GM06990 (cell line): ENCODE results near the gene FMNL2.

Experiments used
- DNase-seq: peaks from one replicate; pipeline ENCODE4 v3.0.0-alpha.2; 2011; ENCODE audit not compliant: insufficient read length; ENCODE audit errors: extremely low read depth
- H3K27me3 ChIP-seq: replicated peaks from 2 replicates; pipeline ENCODE4 v1.6.0; 2011; ENCODE audit warnings: low read length; ENCODE audit not compliant: control insufficient read depth, insufficient read depth
- H3K36me3 ChIP-seq: 2 replicates; pipeline ENCODE4 v1.5.1; 2011; ENCODE audit warnings: low read length; ENCODE audit not compliant: control insufficient read depth, insufficient read depth
- H3K4me3 ChIP-seq: replicated peaks from 2 replicates; pipeline ENCODE4 v1.5.1; 2011; ENCODE audit warnings: low read depth, mild to moderate bottlenecking, control low read depth, low read length
- TF ChIP-seq, protein P1 (sequence below): IDR thresholded peaks from 2 replicates; pipeline ENCODE4 v1.5.1; 2011; ENCODE audit warnings: low read length, control low read depth, mild to moderate bottlenecking, inconsistent platforms; ENCODE audit not compliant: insufficient read depth, poor library complexity, severe bottlenecking

Gene FMNL2

DNA sequence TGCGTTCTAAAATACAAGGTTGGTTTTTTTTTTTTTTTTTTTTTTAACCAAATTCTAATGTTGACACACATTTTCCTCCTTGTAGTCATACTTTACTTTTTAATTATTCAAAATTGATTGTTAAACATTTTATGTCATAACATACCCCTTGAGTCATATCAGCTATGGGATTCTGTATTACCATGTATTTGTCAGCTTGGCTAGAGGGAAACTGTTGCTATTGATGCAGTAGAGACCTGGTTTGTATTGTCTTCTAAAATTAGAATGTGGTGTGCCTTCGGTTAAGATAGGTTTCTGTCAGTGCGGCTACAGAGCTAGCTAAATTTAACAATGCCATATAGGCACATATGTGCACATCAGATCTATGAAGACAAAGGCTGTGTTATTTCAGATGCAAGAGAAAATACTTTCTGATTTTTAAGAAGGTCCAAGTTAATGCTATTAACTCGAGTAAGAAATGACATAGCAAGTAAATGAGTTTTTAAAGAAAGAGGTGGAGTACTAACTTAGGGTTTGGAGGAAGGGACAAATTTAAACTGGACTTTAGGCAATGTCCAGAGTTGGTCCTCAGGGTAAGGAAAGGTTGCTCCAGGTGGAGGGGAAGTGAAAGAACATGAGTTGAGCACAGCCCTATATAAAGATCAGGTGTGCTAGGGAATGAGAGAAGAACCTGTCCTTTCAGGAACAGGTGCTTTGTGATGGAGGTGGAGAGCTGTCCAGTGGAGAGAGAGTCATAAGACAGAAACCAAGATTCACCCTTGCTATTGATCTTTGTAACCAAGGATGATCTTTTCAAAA lies 230.0 kb downstream of the FMNL2 start:
- peak; percentile 34 for DNase-seq
- Histone ChIP-seq H3K27me3 (no peaks in the 10 kb centered on the region), H3K4me3 (no peak overlapping the region), H3K36me3 (no peaks in the 10 kb centered on the region)
- TF ChIP-seq, protein P1, sequence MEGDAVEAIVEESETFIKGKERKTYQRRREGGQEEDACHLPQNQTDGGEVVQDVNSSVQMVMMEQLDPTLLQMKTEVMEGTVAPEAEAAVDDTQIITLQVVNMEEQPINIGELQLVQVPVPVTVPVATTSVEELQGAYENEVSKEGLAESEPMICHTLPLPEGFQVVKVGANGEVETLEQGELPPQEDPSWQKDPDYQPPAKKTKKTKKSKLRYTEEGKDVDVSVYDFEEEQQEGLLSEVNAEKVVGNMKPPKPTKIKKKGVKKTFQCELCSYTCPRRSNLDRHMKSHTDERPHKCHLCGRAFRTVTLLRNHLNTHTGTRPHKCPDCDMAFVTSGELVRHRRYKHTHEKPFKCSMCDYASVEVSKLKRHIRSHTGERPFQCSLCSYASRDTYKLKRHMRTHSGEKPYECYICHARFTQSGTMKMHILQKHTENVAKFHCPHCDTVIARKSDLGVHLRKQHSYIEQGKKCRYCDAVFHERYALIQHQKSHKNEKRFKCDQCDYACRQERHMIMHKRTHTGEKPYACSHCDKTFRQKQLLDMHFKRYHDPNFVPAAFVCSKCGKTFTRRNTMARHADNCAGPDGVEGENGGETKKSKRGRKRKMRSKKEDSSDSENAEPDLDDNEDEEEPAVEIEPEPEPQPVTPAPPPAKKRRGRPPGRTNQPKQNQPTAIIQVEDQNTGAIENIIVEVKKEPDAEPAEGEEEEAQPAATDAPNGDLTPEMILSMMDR = no peak

DNA sequence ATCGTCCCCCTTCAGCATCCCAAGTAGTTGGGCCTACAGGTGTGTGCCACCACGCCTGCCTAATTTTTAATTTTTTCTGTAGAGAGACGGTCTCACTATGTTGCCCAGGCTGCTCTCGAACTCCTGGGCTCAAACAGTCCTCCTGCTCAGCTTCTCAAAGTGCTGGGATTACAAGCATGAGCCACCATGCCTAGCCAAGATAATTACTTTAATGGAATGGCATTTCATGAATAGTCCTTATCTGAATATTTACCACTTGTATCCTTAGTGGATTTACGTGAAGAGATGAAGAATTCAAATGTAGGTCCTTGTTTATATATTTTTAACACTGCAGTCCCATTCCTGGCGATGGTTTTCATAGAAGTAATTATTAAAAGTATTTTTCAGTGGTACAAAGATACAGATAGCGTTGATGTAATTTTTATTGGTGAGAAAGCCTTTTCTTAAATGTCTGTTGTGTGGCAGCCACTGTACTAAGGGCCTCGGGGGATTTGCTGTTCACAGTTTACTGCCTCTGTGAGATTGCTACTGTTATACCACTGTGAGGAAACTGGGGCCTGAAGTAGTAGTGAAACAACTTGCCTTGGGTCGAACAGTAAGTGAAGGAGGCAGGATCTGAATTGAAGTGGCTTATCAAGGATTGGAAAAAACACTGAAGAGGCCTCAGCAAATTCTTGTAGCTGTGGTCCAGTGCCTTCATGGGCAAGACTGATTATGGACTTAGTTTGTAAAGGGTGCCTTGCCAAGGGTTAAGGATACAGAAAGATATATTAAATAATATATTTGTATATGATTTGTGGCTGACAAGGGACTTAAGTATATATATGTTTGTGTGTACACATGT lies 231.1 kb downstream of the FMNL2 start:
- no peaks in the 10 kb centered on the region for H3K36me3 ChIP-seq
- H3K27me3 ChIP-seq = no peaks in the 10 kb centered on the region
- H3K4me3 ChIP-seq = no peak overlapping the region
- DNase-seq = peak; percentile 55
- TF ChIP-seq, protein P1 = no peak

DNA sequence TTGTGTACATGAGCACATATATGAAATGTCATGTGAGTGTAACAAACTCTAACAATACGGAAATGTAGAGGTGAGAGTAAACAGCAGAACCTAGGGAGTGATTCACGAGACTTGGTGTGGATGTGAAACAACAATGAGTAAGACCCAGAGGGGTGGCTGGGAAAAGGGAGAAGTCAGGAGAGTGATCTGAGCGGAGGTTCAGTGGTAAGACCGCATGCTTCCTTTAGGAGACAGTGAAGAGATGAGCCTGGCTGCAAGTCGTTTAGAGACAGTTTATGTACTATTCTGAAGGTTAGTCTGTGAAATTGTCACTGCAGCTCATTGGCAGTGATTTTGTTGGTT lies 231.7 kb downstream of the FMNL2 start:
- no peak overlapping the region for H3K4me3 ChIP-seq
- H3K36me3 ChIP-seq = no peaks in the 10 kb centered on the region
- DNase-seq = no peak
- H3K27me3 ChIP-seq = no peaks in the 10 kb centered on the region
- TF ChIP-seq, protein P1 = no peak

DNA sequence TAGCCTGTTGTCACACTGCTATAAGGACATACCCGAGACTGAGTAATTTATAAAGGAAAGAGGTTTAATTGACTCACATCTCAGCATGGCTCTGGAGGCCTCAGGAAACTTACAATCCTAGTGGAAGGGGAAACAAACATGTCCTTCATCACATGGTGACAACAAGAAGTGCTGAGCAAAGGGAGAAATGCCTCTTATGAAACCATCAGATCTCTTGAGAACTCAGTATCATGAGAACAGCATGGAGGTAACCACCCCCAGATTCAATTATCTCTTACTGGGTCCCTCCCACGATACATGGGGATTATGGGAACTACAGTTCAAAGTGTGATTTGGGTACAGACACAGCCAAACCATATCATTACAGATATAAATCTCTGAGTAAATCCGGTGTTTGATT lies 233.6 kb downstream of the FMNL2 start:
- Histone ChIP-seq H3K4me3 (no peak overlapping the region), H3K27me3 (no peaks in the 10 kb centered on the region), H3K36me3 (no peaks in the 10 kb centered on the region)
- TF ChIP-seq, protein P1 = no peak
- DNase-seq = no peak

DNA sequence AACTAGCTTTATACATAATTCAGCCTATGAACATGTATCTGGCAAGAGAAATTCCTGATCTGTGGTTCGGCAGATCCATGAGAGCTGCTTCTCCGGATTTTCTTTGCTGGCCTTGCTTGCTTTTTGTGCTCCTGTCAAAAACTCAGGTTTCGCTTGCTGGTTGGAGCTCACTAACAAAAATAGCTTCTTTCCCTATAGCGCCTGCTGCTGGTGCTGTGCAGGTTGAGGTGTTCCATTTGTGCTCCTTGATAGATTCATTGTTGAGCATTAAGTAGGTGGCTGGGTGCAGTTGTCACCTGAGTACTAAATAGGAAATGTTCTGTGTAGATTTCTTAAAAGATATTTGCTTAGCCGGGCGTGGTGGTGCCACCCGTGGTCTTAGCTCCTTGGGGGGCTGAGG lies 234.2 kb downstream of the FMNL2 start:
- TF ChIP-seq, protein P1 = peak; percentile 14
- Histone ChIP-seq H3K27me3 (no peaks in the 10 kb centered on the region), H3K4me3 (no peak overlapping the region), H3K36me3 (no peaks in the 10 kb centered on the region)
- DNase-seq = no peak
